Kidney (tissue), 14 donors: ENCODE data around the gene KIAA0513. TPM values are rescaled to one million over a fixed set of nuclear protein-coding genes. Genes with fewer than 3 reads are reported as not detected.

Source experiments
- DNase-seq, 5 donors: peaks; one replicate each; pipeline ENCODE4 v3.0.0-alpha.2; 2013 to 2020
- FAIRE-seq: peaks from 2 replicates; lab custom pipeline; 2012; peaks lifted over from hg19 to GRCh38; lab: Jason Lieb, UNC
- H3K27ac ChIP-seq, 2 donors: one replicate each; pipeline ENCODE4 v1.7.0; 2013; ENCODE audit warnings: low read depth in 2 of 2, low read length in 2 of 2, inconsistent platforms in 1 of 2
- H3K27me3 ChIP-seq: one replicate; pipeline ENCODE4 v1.7.1; 2013; ENCODE audit warnings: low read length, inconsistent platforms; ENCODE audit not compliant: control insufficient read depth, insufficient read depth
- H3K36me3 ChIP-seq, 3 donors: one replicate each; pipeline versions ENCODE4 v1.7.0 to v1.7.1; 2013; ENCODE audit warnings: low read length in 3 of 3, control low read depth in 1 of 3, inconsistent platforms in 1 of 3; ENCODE audit not compliant: insufficient read depth in 3 of 3, control insufficient read depth in 2 of 3
- H3K4me1 ChIP-seq, 3 donors: one replicate each; pipeline versions ENCODE4 v1.7.0 to v1.7.1; 2013; ENCODE audit warnings: low read length in 3 of 3, inconsistent platforms in 1 of 3, low read depth in 1 of 3; ENCODE audit not compliant: control insufficient read depth in 2 of 3, insufficient read depth in 2 of 3
- H3K4me3 ChIP-seq, 3 donors: one replicate each; pipeline versions ENCODE4 v1.7.0 to v1.8.1; 2013; ENCODE audit warnings: low read length in 3 of 3, control low read depth in 1 of 3, inconsistent platforms in 1 of 3
- H3K9ac ChIP-seq, 3 donors: one replicate each; pipeline versions ENCODE4 v1.7.0 to v1.7.1; 2013; ENCODE audit warnings: low read length in 3 of 3, control low read depth in 1 of 3, inconsistent platforms in 1 of 3
- H3K9me3 ChIP-seq, 3 donors: one replicate each; pipeline versions ENCODE4 v1.7.0 to v1.7.1; 2013; ENCODE audit warnings: low read length in 3 of 3, control low read depth in 1 of 3, inconsistent platforms in 1 of 3; ENCODE audit not compliant: control insufficient read depth in 2 of 3, insufficient read depth in 1 of 3
- CTCF ChIP-seq: IDR thresholded peaks from 3 replicates; pipeline ENCODE4 v1.5.1; 2012; ENCODE audit warnings: mild to moderate bottlenecking, moderate library complexity, borderline replicate concordance; ENCODE audit not compliant: insufficient read depth; ENCODE audit errors: extremely low read depth
- intact Hi-C: fragments of 100-400 bp; cut with DNase I; formaldehyde crosslinking; loops from one replicate; pipeline ENCODE4 v1.11.1; 2022
- polyA plus RNA-seq: library from polyadenylated mRNA; stranded (reverse); fragments of 350-450 nt; fragmentation: Illumina TruSeq; extraction: RNeasy Lipid Tissue Mini Kit (QIAGEN cat#74804); gene quantifications from one replicate; pipeline ENCODE4 v1.2.3, GENCODE V29; 2014; ENCODE audit warnings: low read depth, low replicate concordance; ENCODE audit not compliant: insufficient read depth
- total RNA-seq: library from RNA; stranded (reverse); fragmentation: NEBNext Ultra II Directional; extraction: Animal tissue kit (Norgen Biotek cat#: 25700); gene quantifications from one replicate; pipeline ENCODE4 v1.2.1, GENCODE V29; 2021
- donor health status: control.
- donor health status: control.
- donor health status: control.
- donor health status: control.
- donor health status: control.
- donor health status: DM: yes; HTN: yes; CAD: no.
- donor health status: Normal renal cell carcinoma (clear cell type).

KIAA0513 gene
- total and polyA plus RNA-seq, 2 donors from 2014 or later = 2.6 to 19.2 TPM

GRCh38 chr16:84992717-84993075 is 34.9 kb upstream of the KIAA0513 start:
- peaks cover 0 to 3% (median 0%) of the 10 kb centered on the region in 3 donors for H3K4me1 ChIP-seq
- H3K4me3 ChIP-seq = no peak overlapping the region
- H3K9ac ChIP-seq = no peak overlapping the region

GRCh38 chr16:84993926-84994325 is 33.7 kb upstream of the KIAA0513 start:
- peaks cover 4 to 34% (median 10%) of the 10 kb centered on the region in 3 donors for H3K36me3 ChIP-seq
- H3K27me3 ChIP-seq = no peaks in the 10 kb centered on the region
- intact Hi-C loops = no loop called here
- no peak for TF ChIP-seq CTCF
- peaks cover 0 to 3% (median 0%) of the 10 kb centered on the region in 3 donors for H3K4me1 ChIP-seq
- H3K9me3 ChIP-seq = no peaks in the 10 kb centered on the region
- no peak overlapping the region for H3K4me3 ChIP-seq
- no peak overlapping the region for H3K27ac ChIP-seq
- no peak for FAIRE-seq
- DNase-seq = peak in 1 of 5 donors; percentile 64
- no peak overlapping the region for H3K9ac ChIP-seq

More at GRCh38 chr16:84992717-84993075, 34.9 kb upstream of the KIAA0513 start:
- no peak for DNase-seq
- no peaks in the 10 kb centered on the region for H3K9me3 ChIP-seq
- no peaks in the 10 kb centered on the region for H3K27me3 ChIP-seq
- H3K27ac ChIP-seq = no peak overlapping the region
- peaks cover 4 to 34% (median 19%) of the 10 kb centered on the region in 3 donors for H3K36me3 ChIP-seq
- no peak for TF ChIP-seq CTCF
- no peak for FAIRE-seq
- intact Hi-C loops = no loop called here

GRCh38 chr16:84995663-84996062 is 31.9 kb upstream of the KIAA0513 start:
- no peak for TF ChIP-seq CTCF
- Histone ChIP-seq H3K9me3 (no peaks in the 10 kb centered on the region), H3K36me3 (peaks cover 0 to 24% (median 0%) of the 10 kb centered on the region in 3 donors), H3K27ac (no peak overlapping the region), H3K9ac (no peak overlapping the region), H3K4me1 (peaks cover 0 to 3% (median 3%) of the 10 kb centered on the region in 3 donors), H3K4me3 (no peak overlapping the region), H3K27me3 (no peaks in the 10 kb centered on the region)
- intact Hi-C loops = no loop called here
- DNase-seq (no peak), FAIRE-seq (no peak)

GRCh38 chr16:84996365-84996764 is 31.2 kb upstream of the KIAA0513 start:
- TF ChIP-seq CTCF = no peak
- Histone ChIP-seq H3K9ac (no peak overlapping the region), H3K27ac (no peak overlapping the region), H3K4me3 (no peak overlapping the region), H3K4me1 (peaks cover 0 to 6% (median 3%) of the 10 kb centered on the region in 3 donors), H3K27me3 (no peaks in the 10 kb centered on the region), H3K9me3 (no peaks in the 10 kb centered on the region), H3K36me3 (peaks cover 0 to 20% (median 0%) of the 10 kb centered on the region in 3 donors)
- intact Hi-C loops = no loop called here
- FAIRE-seq (no peak), DNase-seq (no peak)
